ENCODE data around the gene MTHFD1L. TPM values are rescaled to one million over a fixed set of nuclear protein-coding genes. Genes with fewer than 3 reads are reported as not detected.
A peak's percentile ranks its signal among the peaks of the same experiment; 100 is the strongest.
"Not testable (repeated sequence)": the region's sequence is repeated elsewhere in the genome, so short reads cannot be mapped to it uniquely, and the experiment has no call there.

MTHFD1L gene
- polyA plus RNA-seq, 2 of the 4 experiments (the other 2 are of a cell fraction), result 27.2 to 63.2 TPM

DNA sequence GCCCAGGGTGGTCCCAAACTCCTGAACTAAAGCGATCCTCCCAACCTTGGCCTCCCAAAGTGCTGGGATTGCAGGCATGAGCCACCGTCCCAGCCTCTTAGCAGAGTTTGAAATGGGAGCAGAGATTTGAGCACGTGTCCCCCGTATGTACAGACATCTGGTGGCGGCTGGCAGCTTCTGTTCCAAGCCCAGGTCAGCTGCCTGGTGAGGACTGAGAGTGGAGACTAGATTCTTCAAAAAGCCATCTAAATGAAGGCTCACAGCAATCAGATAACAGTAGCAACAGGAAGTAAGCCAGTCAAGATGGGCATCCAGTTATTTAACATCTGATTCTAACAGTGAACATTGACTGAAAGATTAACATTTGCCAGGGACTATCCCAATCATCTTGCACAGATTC lies 246.2 kb downstream of the MTHFD1L start:
- Histone ChIP-seq H3K9me3 (no peaks in the 10 kb centered on the region), H3K4me1 (no peaks in the 10 kb centered on the region), H3K4me2 (no peak overlapping the region), H3K27ac (0 out of 6 replicates have a peak overlapping the region, but pooled peaks of 1 of the 2 experiments have one; percentile 18), H3K4me3 (no peak overlapping the region)
- ATAC-seq, result no peak
- FAIRE-seq, result no peak
- TF ChIP-seq ATOH8 (CRISPR knock-in tag; IDR thresholded peaks at IDR 0.05; ENCODE audit: low read depth) (no peak), CBX8 (IDR thresholded peaks at IDR 0.05) (no peak), MYC (IDR thresholded peaks at IDR 0.05; ENCODE audit: borderline replicate concordance, low read length) (no peak), REST (IDR thresholded peaks at IDR 0.05) (no peak), EHF (CRISPR knock-in tag; IDR thresholded peaks at IDR 0.05) (no peak), JUN (IDR thresholded peaks at IDR 0.05) (no peak), KDM1A (IDR thresholded peaks at IDR 0.05; ENCODE audit: low read depth) (no peak), NPAS2 (CRISPR knock-in tag; IDR thresholded peaks at IDR 0.05; ENCODE audit: borderline replicate concordance) (no peak), MAZ (IDR thresholded peaks at IDR 0.05; ENCODE audit: borderline replicate concordance, low read depth, low read length) (no peak)
- TF ChIP-seq, protein P1, sequence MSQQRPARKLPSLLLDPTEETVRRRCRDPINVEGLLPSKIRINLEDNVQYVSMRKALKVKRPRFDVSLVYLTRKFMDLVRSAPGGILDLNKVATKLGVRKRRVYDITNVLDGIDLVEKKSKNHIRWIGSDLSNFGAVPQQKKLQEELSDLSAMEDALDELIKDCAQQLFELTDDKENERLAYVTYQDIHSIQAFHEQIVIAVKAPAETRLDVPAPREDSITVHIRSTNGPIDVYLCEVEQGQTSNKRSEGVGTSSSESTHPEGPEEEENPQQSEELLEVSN (IDR thresholded peaks at IDR 0.05; ENCODE audit: borderline replicate concordance, low read depth), result no peak
- ChIA-PET POLR2A (no interaction called here), CTCF (interaction anchor here (1.5 kb wide), 1 partner anchor 9 kb away, joined by 3 read pairs; no protein-coding TSS in a partner anchor)
- no peak for DNase-seq (ENCODE audit: low read depth in 1 of 2, low spot score in 1 of 2)
- WGBS (ENCODE audit: missing lambda C conversion rate), result 86% methylated on average over 5 of the region's 5 CpGs

DNA sequence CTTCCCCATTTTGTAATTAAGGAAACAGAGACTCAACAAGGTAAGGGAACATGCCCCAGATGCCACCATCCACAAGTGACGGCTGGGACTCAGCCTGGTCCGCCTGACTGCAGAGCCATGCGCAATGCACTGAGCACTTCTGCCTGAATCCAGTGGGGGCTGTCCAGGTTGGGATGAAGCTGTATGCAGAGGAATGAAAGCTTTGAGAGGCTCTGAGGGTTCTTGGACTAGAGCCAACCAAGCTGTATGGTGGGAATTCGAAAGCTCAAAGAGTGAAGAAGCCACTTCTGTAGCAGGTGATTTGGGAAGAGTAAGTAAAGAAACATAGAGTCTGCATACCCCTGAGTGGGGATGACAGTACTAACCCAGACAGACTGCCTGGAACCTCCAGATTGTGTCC lies 246.6 kb downstream of the MTHFD1L start:
- POLR2A ChIA-PET, result no interaction called here
- Histone ChIP-seq H3K4me2 (no peak overlapping the region), H3K4me1 (no peaks in the 10 kb centered on the region), H3K4me3 (no peak overlapping the region), H3K27ac (0 out of 6 replicates have a peak overlapping the region, but pooled peaks of 1 of the 2 experiments have one; percentile 16), H3K9me3 (no peaks in the 10 kb centered on the region)
- 93% methylated on average over 4 of the region's 4 CpGs for WGBS (ENCODE audit: missing lambda C conversion rate)
- CTCF ChIA-PET, result interaction anchor here (0.6 to 1.5 kb wide), 2 partner anchors 9 to 127 kb away, joined by 3 read pairs; no protein-coding TSS in a partner anchor
- no peak for FAIRE-seq
- TF ChIP-seq, protein P2, sequence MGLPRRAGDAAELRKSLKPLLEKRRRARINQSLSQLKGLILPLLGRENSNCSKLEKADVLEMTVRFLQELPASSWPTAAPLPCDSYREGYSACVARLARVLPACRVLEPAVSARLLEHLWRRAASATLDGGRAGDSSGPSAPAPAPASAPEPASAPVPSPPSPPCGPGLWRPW (IDR thresholded peaks at IDR 0.05), result no peak
- ATAC-seq, result peak in 1 of 2 experiments; percentile 44; a peak in 2 of 6 replicates
- no peak for DNase-seq (ENCODE audit: low read depth in 1 of 2, low spot score in 1 of 2)

DNA sequence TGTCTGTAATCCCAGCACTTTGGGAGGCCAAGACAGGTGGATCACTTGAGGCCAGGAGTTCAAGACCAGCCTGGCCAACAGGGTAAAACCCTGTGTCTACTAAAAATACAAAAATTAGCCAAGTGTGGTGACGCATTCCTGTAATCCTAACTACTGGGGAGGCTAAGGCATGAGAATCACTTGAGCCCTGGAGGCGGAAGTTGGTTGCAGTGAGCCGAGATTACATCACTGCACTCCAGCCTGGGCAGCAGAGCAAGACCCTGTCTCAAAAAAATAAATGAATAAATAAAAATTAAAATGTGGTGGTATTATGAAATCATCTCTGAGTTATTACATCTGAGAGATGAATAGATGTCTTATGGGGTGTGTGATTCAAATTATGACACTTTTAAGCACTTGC lies 247.4 kb downstream of the MTHFD1L start:
- H3K4me2 ChIP-seq; H3K27ac ChIP-seq; FAIRE-seq; DNase-seq (ENCODE audit: low read depth in 1 of 2, low spot score in 1 of 2); H3K9me3 ChIP-seq; H3K4me3 ChIP-seq; POLR2A ChIA-PET; H3K4me1 ChIP-seq; ATAC-seq: not testable (repeated sequence)
- WGBS (ENCODE audit: missing lambda C conversion rate), result 98% methylated on average over 3 of the region's 3 CpGs
- CTCF ChIA-PET, result interaction anchor here (0.6 kb wide), 1 partner anchor 128 kb away, joined by 3 read pairs; no protein-coding TSS in a partner anchor

- no peak overlapping the region for H3K4me3 ChIP-seq
- ATAC-seq, result no peak
- ChIA-PET POLR2A (no interaction called here), CTCF (interaction anchor here (1.1 kb wide), 1 partner anchor 20 kb away, joined by 3 read pairs; no protein-coding TSS in a partner anchor)
- H3K9me3 ChIP-seq, result no peaks in the 10 kb centered on the region
- 91% methylated on average over 5 of the region's 5 CpGs for WGBS (ENCODE audit: missing lambda C conversion rate)
- no peak for FAIRE-seq
- H3K4me1 ChIP-seq, result no peaks in the 10 kb centered on the region
- no peak for DNase-seq (ENCODE audit: low read depth in 1 of 2, low spot score in 1 of 2)
- no peak overlapping the region for H3K4me2 ChIP-seq
- H3K27ac ChIP-seq, result no peak overlapping the region
- TF ChIP-seq MYC (IDR thresholded peaks at IDR 0.05; ENCODE audit: borderline replicate concordance, low read length), result no peak
- no peak for TF ChIP-seq HOXB5 (CRISPR knock-in tag; IDR thresholded peaks at IDR 0.05)
- TF ChIP-seq TP53 (CRISPR knock-in tag; IDR thresholded peaks at IDR 0.05), result no peak
- TF ChIP-seq, protein P1 (IDR thresholded peaks at IDR 0.05; ENCODE audit: borderline replicate concordance, low read depth), result no peak
- TF ChIP-seq, protein P3, sequence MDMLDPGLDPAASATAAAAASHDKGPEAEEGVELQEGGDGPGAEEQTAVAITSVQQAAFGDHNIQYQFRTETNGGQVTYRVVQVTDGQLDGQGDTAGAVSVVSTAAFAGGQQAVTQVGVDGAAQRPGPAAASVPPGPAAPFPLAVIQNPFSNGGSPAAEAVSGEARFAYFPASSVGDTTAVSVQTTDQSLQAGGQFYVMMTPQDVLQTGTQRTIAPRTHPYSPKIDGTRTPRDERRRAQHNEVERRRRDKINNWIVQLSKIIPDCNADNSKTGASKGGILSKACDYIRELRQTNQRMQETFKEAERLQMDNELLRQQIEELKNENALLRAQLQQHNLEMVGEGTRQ (IDR thresholded peaks at IDR 0.05), result no peak
- no peak for TF ChIP-seq FOSB (CRISPR knock-in tag; IDR thresholded peaks at IDR 0.05)
- no peak for TF ChIP-seq HEYL (CRISPR knock-in tag; IDR thresholded peaks at IDR 0.05)
- no peak for TF ChIP-seq CBX2 (IDR thresholded peaks at IDR 0.05; ENCODE audit: borderline replicate concordance, low read depth)
- TF ChIP-seq RARB (CRISPR knock-in tag; IDR thresholded peaks at IDR 0.05), result no peak
- TF ChIP-seq CHD4 (IDR thresholded peaks at IDR 0.05; ENCODE audit: borderline replicate concordance), result no peak
- no peak for TF ChIP-seq SREBF2 (IDR thresholded peaks at IDR 0.05)
- TF ChIP-seq RNF2 (IDR thresholded peaks at IDR 0.05; ENCODE audit: borderline replicate concordance, low read depth), result no peak
- TF ChIP-seq HDAC2 (IDR thresholded peaks at IDR 0.05), result no peak
- no peak for TF ChIP-seq KDM5A (IDR thresholded peaks at IDR 0.05)
Measured at GRCh38 chr6:151113641-151114040, 248.1 kb downstream of the MTHFD1L start.
